ENCODE data around the gene ETV6. TPM values are rescaled to one million over a fixed set of nuclear protein-coding genes. Genes with fewer than 3 reads are reported as not detected.

The ETV6 gene
- total RNA-seq, 1 experiment from 2014 or later = 17.2 TPM

DNA sequence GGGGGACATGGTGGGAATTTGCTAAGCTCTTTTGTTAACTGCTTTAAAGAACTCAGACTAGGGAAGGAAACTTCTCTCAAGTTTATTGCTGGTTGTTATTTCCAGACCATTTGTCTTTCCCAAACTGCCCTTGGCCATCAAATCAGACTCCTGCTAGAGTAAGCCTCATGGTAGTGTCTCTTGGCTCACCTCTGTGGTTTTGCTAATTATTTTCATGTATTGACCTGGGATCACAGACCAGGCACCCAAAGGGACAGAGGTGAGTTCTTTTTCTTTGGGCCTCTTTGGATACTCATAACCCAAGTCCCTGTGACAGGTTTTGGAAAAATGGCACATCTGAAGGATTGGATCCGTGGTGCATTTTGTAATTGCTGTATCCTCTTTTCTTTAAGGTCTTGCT lies 11.2 kb downstream of the ETV6 start:
- no TSS peak for BruUV-seq (replicated peaks)
- Histone ChIP-seq H3K4me1 (ENCODE audit: control insufficient read depth, insufficient read depth, low read length) (no peaks in the 10 kb centered on the region; the same call in 1 of the 2 replicates), H3K4me3 (ENCODE audit: low read depth in 2 of 2, low read length in 2 of 2) (no peak overlapping the region), H3K36me3 (ENCODE audit: control insufficient read depth, insufficient read depth, low read length) (no peaks in the 10 kb centered on the region), H3K9me3 (ENCODE audit: control insufficient read depth, insufficient read depth, low read depth, low read length) (no peaks in the 10 kb centered on the region), H3K27ac (ENCODE audit: low read length) (no peak overlapping the region), H3K27me3 (ENCODE audit: control insufficient read depth, insufficient read depth, low read length) (no peaks in the 10 kb centered on the region)
- TF ChIP-seq TCF7L2 (IDR thresholded peaks at IDR 0.05; ENCODE audit: low read depth, low read length) = no peak
- TF ChIP-seq, protein P1, sequence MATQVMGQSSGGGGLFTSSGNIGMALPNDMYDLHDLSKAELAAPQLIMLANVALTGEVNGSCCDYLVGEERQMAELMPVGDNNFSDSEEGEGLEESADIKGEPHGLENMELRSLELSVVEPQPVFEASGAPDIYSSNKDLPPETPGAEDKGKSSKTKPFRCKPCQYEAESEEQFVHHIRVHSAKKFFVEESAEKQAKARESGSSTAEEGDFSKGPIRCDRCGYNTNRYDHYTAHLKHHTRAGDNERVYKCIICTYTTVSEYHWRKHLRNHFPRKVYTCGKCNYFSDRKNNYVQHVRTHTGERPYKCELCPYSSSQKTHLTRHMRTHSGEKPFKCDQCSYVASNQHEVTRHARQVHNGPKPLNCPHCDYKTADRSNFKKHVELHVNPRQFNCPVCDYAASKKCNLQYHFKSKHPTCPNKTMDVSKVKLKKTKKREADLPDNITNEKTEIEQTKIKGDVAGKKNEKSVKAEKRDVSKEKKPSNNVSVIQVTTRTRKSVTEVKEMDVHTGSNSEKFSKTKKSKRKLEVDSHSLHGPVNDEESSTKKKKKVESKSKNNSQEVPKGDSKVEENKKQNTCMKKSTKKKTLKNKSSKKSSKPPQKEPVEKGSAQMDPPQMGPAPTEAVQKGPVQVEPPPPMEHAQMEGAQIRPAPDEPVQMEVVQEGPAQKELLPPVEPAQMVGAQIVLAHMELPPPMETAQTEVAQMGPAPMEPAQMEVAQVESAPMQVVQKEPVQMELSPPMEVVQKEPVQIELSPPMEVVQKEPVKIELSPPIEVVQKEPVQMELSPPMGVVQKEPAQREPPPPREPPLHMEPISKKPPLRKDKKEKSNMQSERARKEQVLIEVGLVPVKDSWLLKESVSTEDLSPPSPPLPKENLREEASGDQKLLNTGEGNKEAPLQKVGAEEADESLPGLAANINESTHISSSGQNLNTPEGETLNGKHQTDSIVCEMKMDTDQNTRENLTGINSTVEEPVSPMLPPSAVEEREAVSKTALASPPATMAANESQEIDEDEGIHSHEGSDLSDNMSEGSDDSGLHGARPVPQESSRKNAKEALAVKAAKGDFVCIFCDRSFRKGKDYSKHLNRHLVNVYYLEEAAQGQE (IDR thresholded peaks at IDR 0.05; ENCODE audit: insufficient read depth in 1 of 2, low read depth in 2 of 2, low read length in 1 of 2) = no peak
- TF ChIP-seq, protein P2, sequence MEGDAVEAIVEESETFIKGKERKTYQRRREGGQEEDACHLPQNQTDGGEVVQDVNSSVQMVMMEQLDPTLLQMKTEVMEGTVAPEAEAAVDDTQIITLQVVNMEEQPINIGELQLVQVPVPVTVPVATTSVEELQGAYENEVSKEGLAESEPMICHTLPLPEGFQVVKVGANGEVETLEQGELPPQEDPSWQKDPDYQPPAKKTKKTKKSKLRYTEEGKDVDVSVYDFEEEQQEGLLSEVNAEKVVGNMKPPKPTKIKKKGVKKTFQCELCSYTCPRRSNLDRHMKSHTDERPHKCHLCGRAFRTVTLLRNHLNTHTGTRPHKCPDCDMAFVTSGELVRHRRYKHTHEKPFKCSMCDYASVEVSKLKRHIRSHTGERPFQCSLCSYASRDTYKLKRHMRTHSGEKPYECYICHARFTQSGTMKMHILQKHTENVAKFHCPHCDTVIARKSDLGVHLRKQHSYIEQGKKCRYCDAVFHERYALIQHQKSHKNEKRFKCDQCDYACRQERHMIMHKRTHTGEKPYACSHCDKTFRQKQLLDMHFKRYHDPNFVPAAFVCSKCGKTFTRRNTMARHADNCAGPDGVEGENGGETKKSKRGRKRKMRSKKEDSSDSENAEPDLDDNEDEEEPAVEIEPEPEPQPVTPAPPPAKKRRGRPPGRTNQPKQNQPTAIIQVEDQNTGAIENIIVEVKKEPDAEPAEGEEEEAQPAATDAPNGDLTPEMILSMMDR (IDR thresholded peaks at IDR 0.05) = no peak
- TF ChIP-seq POLR2AphosphoS5 (IDR thresholded peaks at IDR 0.05; ENCODE audit: low read depth, low read length) = no peak
- no peak for TF ChIP-seq SIN3A (IDR thresholded peaks at IDR 0.05; ENCODE audit: borderline replicate concordance, insufficient read depth, low read depth, low read length)
- DNase-seq (ENCODE audit: low read depth, low spot score) = no peak
- intact Hi-C loops (cut with micrococcal nuclease; ENCODE audit: unreplicated experiment) (no loop called here), in situ Hi-C loops (cut with HindIII; ENCODE audit: low pct_unique_long_range_greater_than_20kb, low sequenced_read_pairs) (no loop called here)
- POLR2A ChIA-PET = no interaction called here
- CTCF ChIA-PET = no interaction called here
- no peak for ATAC-seq

DNA sequence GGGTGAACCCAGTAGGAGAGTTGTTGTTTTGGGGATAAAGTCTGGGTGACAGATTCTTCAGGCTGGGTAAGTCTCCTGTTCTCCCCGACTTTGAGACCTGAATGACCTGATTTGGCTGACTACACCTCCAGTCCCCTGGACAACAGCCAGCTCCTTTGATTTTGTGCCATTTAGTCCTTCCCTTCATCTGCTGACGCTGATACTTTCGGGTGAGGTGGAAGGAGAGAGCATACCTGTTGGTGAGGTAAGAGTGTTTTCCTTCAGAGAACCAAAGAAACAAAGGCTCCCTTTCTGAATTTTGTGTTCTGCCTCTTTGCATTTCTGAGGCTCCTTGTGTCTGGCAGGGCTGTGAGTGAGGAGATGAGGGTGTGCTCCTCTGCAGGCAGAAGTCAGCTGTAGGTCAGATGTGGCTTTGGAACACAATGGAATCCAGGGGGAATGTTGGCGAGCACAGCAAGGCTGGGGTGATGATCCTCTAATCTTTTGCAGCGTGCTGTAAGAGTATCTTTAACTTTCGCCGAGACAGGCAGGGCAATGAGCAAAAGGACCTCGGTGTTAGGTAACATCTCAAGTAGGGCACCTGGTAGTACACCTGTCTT lies 12.1 kb downstream of the ETV6 start:
- ChIA-PET POLR2A (no interaction called here), CTCF (no interaction called here)
- H3K27ac ChIP-seq (ENCODE audit: low read length) = no peak overlapping the region
- TF ChIP-seq SIN3A (IDR thresholded peaks at IDR 0.05; ENCODE audit: borderline replicate concordance, insufficient read depth, low read depth, low read length) (no peak), TCF7L2 (IDR thresholded peaks at IDR 0.05; ENCODE audit: low read depth, low read length) (no peak), POLR2AphosphoS5 (IDR thresholded peaks at IDR 0.05; ENCODE audit: low read depth, low read length) (no peak)
- TF ChIP-seq, protein P2 (IDR thresholded peaks at IDR 0.05) = no peak
- TF ChIP-seq, protein P1 (IDR thresholded peaks at IDR 0.05; ENCODE audit: insufficient read depth in 1 of 2, low read depth in 2 of 2, low read length in 1 of 2) = no peak
- ATAC-seq (no peak), DNase-seq (ENCODE audit: low read depth, low spot score) (no peak)
- intact Hi-C loops (cut with micrococcal nuclease; ENCODE audit: unreplicated experiment) (no loop called here), in situ Hi-C loops (cut with HindIII; ENCODE audit: low pct_unique_long_range_greater_than_20kb, low sequenced_read_pairs) (no loop called here)
- no peaks in the 10 kb centered on the region; the same call in 1 of the 2 replicates for H3K4me1 ChIP-seq (ENCODE audit: control insufficient read depth, insufficient read depth, low read length)
- H3K4me3 ChIP-seq (ENCODE audit: low read depth in 2 of 2, low read length in 2 of 2) = no peak overlapping the region
- no peaks in the 10 kb centered on the region for H3K27me3 ChIP-seq (ENCODE audit: control insufficient read depth, insufficient read depth, low read length)
- no peaks in the 10 kb centered on the region for H3K36me3 ChIP-seq (ENCODE audit: control insufficient read depth, insufficient read depth, low read length)
- H3K9me3 ChIP-seq (ENCODE audit: control insufficient read depth, insufficient read depth, low read depth, low read length) = no peaks in the 10 kb centered on the region
- no TSS peak for BruUV-seq (replicated peaks)

Data from Panc1 (cell line).